Right cardiac atrium (tissue), 5 donors: ENCODE results near the gene TMEM175. TPM values are rescaled to one million over a fixed set of nuclear protein-coding genes. Genes with fewer than 3 reads are reported as not detected.

Source experiments
- ATAC-seq, 2 donors: fragments of 200-7000 bp; cut with Tn5 transposase; one replicate each; pipeline versions ENCODE4 v1.8.0 to v1.9.1; 2020; ENCODE audit warnings: moderate library complexity in 2 of 2, mild to moderate bottlenecking in 1 of 2
- DNase-seq, 3 donors: peaks; one replicate each; pipeline ENCODE4 v3.0.0-alpha.2; 2020
- H3K27ac ChIP-seq: one replicate; pipeline ENCODE4 v1.5.1; 2013; ENCODE audit warnings: mild to moderate bottlenecking, low read length, control low read depth, moderate library complexity
- H3K27me3 ChIP-seq: one replicate; pipeline ENCODE4 v1.6.1; 2013; ENCODE audit not compliant: control insufficient read depth, insufficient read depth
- H3K4me1 ChIP-seq: one replicate; pipeline ENCODE4 v1.6.1; 2013; ENCODE audit warnings: low read length; ENCODE audit not compliant: control insufficient read depth, insufficient read depth
- H3K4me3 ChIP-seq: one replicate; pipeline ENCODE4 v1.5.1; 2013; ENCODE audit warnings: low read length, control low read depth
- H3K9me3 ChIP-seq: one replicate; pipeline ENCODE4 v1.6.1; 2013; ENCODE audit warnings: low read length; ENCODE audit not compliant: control insufficient read depth
- WGBS: extraction: QIAGEN DNeasy Blood & Tissue Kit; methylation state at CpG from one replicate; pipeline ENCODE4 v1.1.7; 2013; 5-methylcytosine and 5-hydroxymethylcytosine counted together
- intact Hi-C, 4 donors: fragments of 100-400 bp; cut with DNase I; formaldehyde crosslinking; loops; one replicate each; pipeline versions ENCODE4 v1.11.0 to v1.14.0; 2022 to 2023
- polyA plus RNA-seq: library from polyadenylated mRNA; stranded (reverse); fragments of 200-250 nt; gene quantifications from one replicate; pipeline ENCODE4 v1.2.3, GENCODE V29; 2013
- total RNA-seq, 4 donors: library from RNA; stranded (reverse); fragmentation: NEBNext Ultra II Directional; extraction: Animal tissue kit (Norgen Biotek cat#: 25700); gene quantifications; one replicate each; pipeline ENCODE4 v1.2.1, GENCODE V29; 2021
- donor health status: healthy with polysubstance abuse.
- donor health status: DM: no; HTN: yes; CAD: no.
- donor health status: DM: no; HTN: no; CAD: no.
- donor health status: DM: no; HTN: yes; CAD: no; lungs with severe emphysema.
- donor health status: DM: yes; HTN: yes; CAD: no.

Gene TMEM175
- total and polyA plus RNA-seq, 5 donors, result 20.9 to 31.1 (median 24.0) TPM

- 93% methylated on average over 20 of the region's 20 CpGs for WGBS
- intact Hi-C loops, result no loop called here
- ATAC-seq (no peak), DNase-seq (peak in 1 of 3 donors; percentile 50)
- Histone ChIP-seq H3K9me3 (no peaks in the 10 kb centered on the region), H3K4me3 (no peak overlapping the region), H3K27me3 (no peaks in the 10 kb centered on the region), H3K4me1 (no peaks in the 10 kb centered on the region), H3K27ac (no peak overlapping the region)
Measured at GRCh38 chr4:949656-950055, 17.4 kb downstream of the TMEM175 start.

- intact Hi-C loops, result no loop called here
Measured at GRCh38 chr4:950136-951020, 18.1 kb downstream of the TMEM175 start.

GRCh38 chr4:951186-951585 lies 18.9 kb downstream of the TMEM175 start:
- Histone ChIP-seq H3K4me1 (no peaks in the 10 kb centered on the region), H3K27ac (no peak overlapping the region), H3K27me3 (no peaks in the 10 kb centered on the region), H3K4me3 (no peak overlapping the region), H3K9me3 (no peaks in the 10 kb centered on the region)
- DNase-seq (peak in 1 of 3 donors; percentile 5), ATAC-seq (no peak)
- 76% methylated on average over 7 of the region's 7 CpGs for WGBS
- intact Hi-C loops, result no loop called here

More at GRCh38 chr4:950136-951020, 18.1 kb downstream of the TMEM175 start:
- Histone ChIP-seq H3K27ac (no peak overlapping the region), H3K9me3 (no peaks in the 10 kb centered on the region), H3K27me3 (no peaks in the 10 kb centered on the region), H3K4me1 (no peaks in the 10 kb centered on the region), H3K4me3 (no peak overlapping the region)
- DNase-seq, result peak in 2 of 3 donors; percentile 40 to 43
- ATAC-seq, result no peak
- WGBS, result 90% methylated on average over 30 of the region's 30 CpGs

GRCh38 chr4:951594-952468 lies 19.6 kb downstream of the TMEM175 start:
- WGBS, result 86% methylated on average over 23 of the region's 23 CpGs
- no peaks in the 10 kb centered on the region for H3K9me3 ChIP-seq
- DNase-seq (peak in 1 of 3 donors; percentile 44), ATAC-seq (no peak)
- H3K27me3 ChIP-seq, result no peaks in the 10 kb centered on the region
- no peak overlapping the region for H3K4me3 ChIP-seq
- H3K27ac ChIP-seq, result no peak overlapping the region
- H3K4me1 ChIP-seq, result no peaks in the 10 kb centered on the region
- intact Hi-C loops, result no loop called here

- intact Hi-C loops, result no loop called here
- no peaks in the 10 kb centered on the region for H3K27me3 ChIP-seq
- WGBS, result 95% methylated on average over 28 of the region's 28 CpGs
- no peaks in the 10 kb centered on the region for H3K9me3 ChIP-seq
- no peaks in the 10 kb centered on the region for H3K4me1 ChIP-seq
- H3K4me3 ChIP-seq, result no peak overlapping the region
- H3K27ac ChIP-seq, result no peak overlapping the region
- no peak for ATAC-seq
- peak in 2 of 3 donors; percentile 46 to 53 for DNase-seq
Measured at GRCh38 chr4:952881-953573, 20.8 kb downstream of the TMEM175 start.

- DNase-seq (no peak), ATAC-seq (no peak)
- Histone ChIP-seq H3K4me3 (no peak overlapping the region), H3K27me3 (no peaks in the 10 kb centered on the region), H3K9me3 (no peaks in the 10 kb centered on the region), H3K4me1 (no peaks in the 10 kb centered on the region), H3K27ac (no peak overlapping the region)
- intact Hi-C loops, result no loop called here
- WGBS, result 98% methylated on average over 13 of the region's 13 CpGs
Measured at GRCh38 chr4:953574-953915, 21.3 kb downstream of the TMEM175 start.

GRCh38 chr4:954211-955020 lies 22.2 kb downstream of the TMEM175 start:
- Histone ChIP-seq H3K4me3 (no peak overlapping the region), H3K27me3 (no peaks in the 10 kb centered on the region), H3K4me1 (no peaks in the 10 kb centered on the region), H3K9me3 (no peaks in the 10 kb centered on the region), H3K27ac (no peak overlapping the region)
- peak in 1 of 3 donors; percentile 25 for DNase-seq
- no peak for ATAC-seq
- intact Hi-C loops, result no loop called here
- 91% methylated on average over 17 of the region's 17 CpGs for WGBS

GRCh38 chr4:955161-955921 lies 23.1 kb downstream of the TMEM175 start:
- ATAC-seq, result no peak
- Histone ChIP-seq H3K9me3 (no peaks in the 10 kb centered on the region), H3K27me3 (no peaks in the 10 kb centered on the region), H3K4me3 (no peak overlapping the region), H3K27ac (no peak overlapping the region), H3K4me1 (no peaks in the 10 kb centered on the region)
- intact Hi-C loops, result no loop called here
- 90% methylated on average over 33 of the region's 33 CpGs for WGBS
- peak in 2 of 3 donors; percentile 6 to 60 for DNase-seq

GRCh38 chr4:955931-956381 lies 23.7 kb downstream of the TMEM175 start:
- no peak overlapping the region for H3K27ac ChIP-seq
- H3K4me1 ChIP-seq, result no peaks in the 10 kb centered on the region
- H3K9me3 ChIP-seq, result no peaks in the 10 kb centered on the region
- no peaks in the 10 kb centered on the region for H3K27me3 ChIP-seq
- no peak for ATAC-seq
- H3K4me3 ChIP-seq, result no peak overlapping the region
- DNase-seq, result peak in 2 of 3 donors; percentile 6 to 44
- 81% methylated on average over 12 of the region's 12 CpGs for WGBS
- intact Hi-C loops, result no loop called here
